Measurements from ENCODE around the gene GDA. TPM values are rescaled to one million over a fixed set of nuclear protein-coding genes. Genes with fewer than 3 reads are reported as not detected.

GDA gene
- total and polyA plus RNA-seq, 12 donors: 0.11 to 5.5 (median 0.39) TPM; not detected in 3

DNA sequence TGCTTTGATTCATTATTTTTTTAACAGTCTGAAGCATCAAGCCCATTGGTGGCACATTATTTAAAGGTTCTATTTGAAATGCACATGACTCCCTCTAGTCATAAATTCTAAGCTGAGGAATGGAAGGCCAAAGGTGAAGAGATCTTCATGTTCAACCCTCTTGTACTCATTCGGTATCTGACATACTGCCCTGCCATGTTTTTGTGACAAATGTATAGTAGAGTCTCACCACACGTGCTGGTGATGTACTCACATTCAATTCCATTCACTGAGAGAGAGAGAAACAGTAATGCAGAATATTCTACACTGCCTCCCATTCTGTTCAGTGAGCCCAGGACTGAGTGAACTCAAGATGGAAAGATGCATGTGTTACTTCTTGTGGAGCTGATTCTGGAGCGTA is 98.3 kb downstream of the GDA start:
- Histone ChIP-seq H3K27ac (no peak overlapping the region), H3K27me3 (peaks cover 0 to 19% (median 4%) of the 10 kb centered on the region in 7 donors), H3K9me3 (no peaks in the 10 kb centered on the region), H3K36me3 (no peaks in the 10 kb centered on the region), H3K4me3 (no peak overlapping the region), H3K4me1 (no peaks in the 10 kb centered on the region)
- TF ChIP-seq CTCF (IDR thresholded peaks at IDR 0.05): no peak
- 79 to 83% methylated on average over 3 of the region's 3 CpGs for WGBS, 2 donors
- no peak for DNase-seq
- intact Hi-C loops (cut with DNase I): no loop called here
- no peak for ATAC-seq

- Histone ChIP-seq H3K4me1 (no peaks in the 10 kb centered on the region), H3K27ac (no peak overlapping the region), H3K4me3 (no peak overlapping the region), H3K9me3 (peaks cover 0 to 5% (median 0%) of the 10 kb centered on the region in 11 donors), H3K27me3 (peaks cover 0 to 20% (median 4%) of the 10 kb centered on the region in 7 donors), H3K36me3 (no peaks in the 10 kb centered on the region)
- no peak for TF ChIP-seq CTCF (IDR thresholded peaks at IDR 0.05)
- 74 to 80% methylated on average over 1 of the region's 1 CpG for WGBS, 2 donors
- intact Hi-C loops (cut with DNase I): no loop called here
- ATAC-seq: no peak
- DNase-seq: no peak
These were observed 102.3 kb downstream of the GDA start for GRCh38 chr9:72251589-72251988.

GRCh38 chr9:72254901-72255545 is 105.8 kb downstream of the GDA start:
- Histone ChIP-seq H3K36me3 (no peaks in the 10 kb centered on the region), H3K4me3 (no peak overlapping the region), H3K9me3 (peaks cover 0 to 5% (median 0%) of the 10 kb centered on the region in 11 donors), H3K27ac (no peak overlapping the region), H3K27me3 (peaks cover 0 to 38% (median 8%) of the 10 kb centered on the region in 7 donors), H3K4me1 (no peaks in the 10 kb centered on the region)
- intact Hi-C loops (cut with DNase I): no loop called here
- DNase-seq: no peak
- WGBS, 2 donors: 54 to 63% methylated on average over 3 of the region's 3 CpGs
- TF ChIP-seq CTCF (IDR thresholded peaks at IDR 0.05): no peak
- ATAC-seq: no peak

- intact Hi-C loops (cut with DNase I): no loop called here
- Histone ChIP-seq H3K36me3 (no peaks in the 10 kb centered on the region), H3K27me3 (peaks cover 0 to 34% (median 4%) of the 10 kb centered on the region in 7 donors), H3K27ac (no peak overlapping the region), H3K4me1 (no peaks in the 10 kb centered on the region), H3K9me3 (peaks cover 0 to 5% (median 0%) of the 10 kb centered on the region in 11 donors), H3K4me3 (no peak overlapping the region)
- no peak for DNase-seq
- ATAC-seq: no peak
- TF ChIP-seq CTCF (IDR thresholded peaks at IDR 0.05): no peak
- WGBS, 2 donors: 83 to 85% methylated on average over 4 of the region's 4 CpGs
These were observed 106.3 kb downstream of the GDA start for GRCh38 chr9:72255569-72255968.
